ENCODE results near the gene TMEM242. TPM values are rescaled to one million over a fixed set of nuclear protein-coding genes. Genes with fewer than 3 reads are reported as not detected.

The TMEM242 gene
- total and polyA plus RNA-seq, 2 donors (not counting 1 experiment from before 2014, with no cell fraction given) = 6.3 to 24.1 TPM

- CTCF ChIA-PET = no interaction called here
These were observed 83.0 kb downstream of the TMEM242 start for GRCh38 chr6:157240059-157240959.

More at GRCh38 chr6:157240059-157240959, 83.0 kb downstream of the TMEM242 start:
- Histone ChIP-seq H3K27ac (ENCODE audit: low read length in 2 of 2) (no peak overlapping the region), H4K20me1 (ENCODE audit: control insufficient read depth, insufficient read depth, low read length, poor library complexity, severe bottlenecking) (no peaks in the 10 kb centered on the region), H3K27me3 (replicated peaks in 1 of 4; ENCODE audit: control extremely low read depth in 1 of 4, control insufficient read depth in 3 of 4, insufficient read depth in 4 of 4, low read length in 3 of 4) (peaks cover 0 to 41% (median 5%) of the 10 kb centered on the region in 4 experiments), H3K9me3 (ENCODE audit: control extremely low read depth in 1 of 3, control insufficient read depth in 2 of 3, insufficient read depth in 1 of 3, low read length in 2 of 3) (peaks cover 0 to 22% (median 0%) of the 10 kb centered on the region in 3 donors), H2AFZ (ENCODE audit: insufficient read depth, low read depth, low read length, poor library complexity, severe bottlenecking) (no peak overlapping the region), H3K4me2 (replicated peaks; ENCODE audit: low read depth, low read length, poor library complexity, severe bottlenecking) (peak overlapping the region; percentile 38), H3K9ac (ENCODE audit: low read length) (no peak overlapping the region), H3K4me1 (ENCODE audit: control insufficient read depth in 2 of 2, insufficient read depth in 2 of 2, low read length in 2 of 2) (peaks cover 10 to 15% of the 10 kb centered on the region in 2 donors), H3K4me3 (ENCODE audit: control extremely low read depth in 1 of 5, extremely low read depth in 1 of 5, insufficient read depth in 1 of 5, low read depth in 2 of 5, low read length in 4 of 5) (peak overlapping the region in 1 of 5 experiments; percentile 20), H3K36me3 (replicated peaks in 1 of 2; ENCODE audit: control extremely low read depth in 1 of 2, control insufficient read depth in 1 of 2, extremely low read depth in 1 of 2, insufficient read depth in 2 of 2, low read length in 1 of 2) (no peaks in the 10 kb centered on the region), H3K79me2 (ENCODE audit: control insufficient read depth, insufficient read depth, low read length) (no peaks in the 10 kb centered on the region)
- H3K27ac Mint-ChIP-seq = no peak overlapping the region
- intact Hi-C loops (cut with micrococcal nuclease) = no loop called here
- POLR2A ChIA-PET = no interaction called here
- H3K4me3 Mint-ChIP-seq = peak overlapping the region; percentile 35
- TF ChIP-seq CTCF (IDR thresholded peaks at IDR 0.05) (no peak), EZH2 (IDR thresholded peaks at IDR 0.05; ENCODE audit: borderline replicate concordance, insufficient read depth, low read depth, low read length, poor library complexity, severe bottlenecking) (no peak)
- WGBS (ENCODE audit: insufficient coverage) = 38% methylated on average over 20 of the region's 28 CpGs
- no peak for DNase-seq
- peaks cover 53% of the 10 kb centered on the region for H3K27me3 Mint-ChIP-seq
- H3K4me1 Mint-ChIP-seq = peaks cover 16% of the 10 kb centered on the region
- no peak for ATAC-seq (ENCODE audit: low read depth)
- no peaks in the 10 kb centered on the region for H3K9me3 Mint-ChIP-seq (ENCODE audit: insufficient read depth)
